H1 (cell line): Measurements from ENCODE around the gene ZIC1. TPM values are rescaled to one million over a fixed set of nuclear protein-coding genes. Genes with fewer than 3 reads are reported as not detected.

Experiments
- CTCF ChIA-PET: fragments of 300-600 bp; sonication (Branson Sonifier 250); formaldehyde crosslinking; loops from one replicate; lab custom pipeline; 2021; ENCODE audit not compliant: partially characterized antibody; lab: Charles Lee
- POLR2A ChIA-PET: fragments of 300-600 bp; sonication (Branson Sonifier 250); formaldehyde crosslinking; loops from one replicate; lab custom pipeline; 2021; ENCODE audit warnings: inconsistent platforms; ENCODE audit not compliant: partially characterized antibody; lab: Charles Lee
- DNase-seq, 2 experiments: peaks; one replicate each; pipeline versions ENCODE4 v3.0.0 to v3.0.0-alpha.2; 2010 to 2022; ENCODE audit warnings: low spot score in 2 of 2, low read depth in 1 of 2, mixed read lengths in 1 of 2
- FAIRE-seq: peaks from 2 replicates; lab custom pipeline; 2011; peaks lifted over from hg19 to GRCh38; lab: Jason Lieb, UNC
- H2AFZ ChIP-seq: 2 replicates; pipeline ENCODE4 v1.8.1; 2012; ENCODE audit warnings: low read length, inconsistent platforms
- H2AK5ac ChIP-seq: 2 replicates; pipeline ENCODE4 v1.6.1; 2013; ENCODE audit warnings: low read depth, low read length
- H2BK120ac ChIP-seq: replicated peaks from 2 replicates; pipeline ENCODE3; 2013; ENCODE audit warnings: low read depth, low read length, inconsistent platforms
- H2BK12ac ChIP-seq: 2 replicates; pipeline ENCODE4 v1.6.1; 2013; ENCODE audit warnings: low read depth, low read length
- H2BK15ac ChIP-seq: 2 replicates; pipeline ENCODE4 v1.6.1; 2013; ENCODE audit warnings: low read length
- H2BK20ac ChIP-seq: 2 replicates; pipeline ENCODE4 v1.6.1; 2013; ENCODE audit warnings: low read length
- H2BK5ac ChIP-seq: 2 replicates; pipeline ENCODE4 v1.6.1; 2013; ENCODE audit warnings: low read depth, low read length
- H3K14ac ChIP-seq: 2 replicates; pipeline ENCODE4 v1.6.1; 2013; ENCODE audit warnings: inconsistent platforms; ENCODE audit not compliant: insufficient read length
- H3K18ac ChIP-seq: 2 replicates; pipeline ENCODE4 v1.6.1; 2013; ENCODE audit warnings: low read length; ENCODE audit errors: extremely low read depth
- H3K23ac ChIP-seq: 2 replicates; pipeline ENCODE4 v1.6.1; 2013; ENCODE audit warnings: inconsistent platforms; ENCODE audit not compliant: insufficient read length
- H3K23me2 ChIP-seq: 2 replicates; pipeline ENCODE4 v1.6.1; 2013; ENCODE audit warnings: low read depth, low read length
- H3K27ac ChIP-seq: 2 replicates; pipeline ENCODE4 v1.6.1; 2011; ENCODE audit warnings: low read depth, low read length, inconsistent platforms
- H3K27me3 ChIP-seq, 4 experiments: replicated peaks in 1 of 4; 1 replicate in 1 of 4; 2 replicates in 3 of 4; pipeline versions ENCODE4 v1.6.1 to v1.8.1; 2011 to 2013; ENCODE audit warnings: low read length in 3 of 4, mild to moderate bottlenecking in 3 of 4, inconsistent platforms in 2 of 4, mixed read lengths in 2 of 4, moderate library complexity in 1 of 4; ENCODE audit not compliant: control insufficient read depth in 3 of 4, insufficient read depth in 3 of 4; ENCODE audit errors: extremely low read depth in 1 of 4
- H3K36me3 ChIP-seq, 4 experiments: 2 replicates each; pipeline versions ENCODE4 v1.6.1 to v1.8.1; 2011 to 2013; ENCODE audit warnings: mild to moderate bottlenecking in 4 of 4, low read length in 3 of 4, moderate library complexity in 2 of 4, control low read depth in 1 of 4, inconsistent platforms in 1 of 4; ENCODE audit not compliant: insufficient read depth in 4 of 4, control insufficient read depth in 2 of 4
- H3K4ac ChIP-seq: replicated peaks from 2 replicates; pipeline ENCODE3; 2013; ENCODE audit warnings: low read length, low read depth, mixed read lengths, inconsistent platforms; ENCODE audit not compliant: insufficient read length
- H3K4me1 ChIP-seq, 4 experiments: replicated peaks in 1 of 4; 1 replicate in 1 of 4; 2 replicates in 3 of 4; pipeline versions ENCODE4 v1.6.1 to v1.8.1; 2011 to 2013; ENCODE audit warnings: low read length in 3 of 4, inconsistent platforms in 2 of 4, mixed read lengths in 1 of 4; ENCODE audit not compliant: insufficient read depth in 4 of 4, control insufficient read depth in 3 of 4
- H3K4me2 ChIP-seq, 2 experiments: 2 replicates each; pipeline versions ENCODE4 v1.6.1 to v1.8.1; 2011 to 2013; ENCODE audit warnings: low read depth in 2 of 2, low read length in 2 of 2, control low read depth in 1 of 2, inconsistent platforms in 1 of 2, mild to moderate bottlenecking in 1 of 2; ENCODE audit not compliant: insufficient read depth in 1 of 2
- H3K4me3 ChIP-seq, 4 experiments: fragments of 200-600, 300-600 bp in 1 of 4; sonication (generic), shearing (Covaris generic), sonication (Bioruptor Twin) in 1 of 4; 2 replicates each; pipeline versions ENCODE4 v1.5.1 to v1.8.1; 2011 to 2016; ENCODE audit warnings: low read length in 4 of 4, low read depth in 3 of 4, control low read depth in 2 of 4, inconsistent platforms in 2 of 4, mild to moderate bottlenecking in 2 of 4, mixed read lengths in 1 of 4, moderate library complexity in 1 of 4; ENCODE audit not compliant: insufficient read depth in 2 of 4; ENCODE audit errors: extremely low read depth in 1 of 4
- H3K56ac ChIP-seq: replicated peaks from 2 replicates; pipeline ENCODE3; 2013; ENCODE audit warnings: low read depth, mild to moderate bottlenecking, mixed read lengths, low read length, inconsistent platforms; ENCODE audit not compliant: insufficient read length
- H3K79me1 ChIP-seq: 2 replicates; pipeline ENCODE4 v1.6.1; 2013; ENCODE audit warnings: low read depth, low read length, control low read depth
- H3K79me2 ChIP-seq, 2 experiments: 2 replicates each; pipeline versions ENCODE4 v1.6.1 to v1.8.1; 2012 to 2013; ENCODE audit warnings: low read length in 2 of 2, mild to moderate bottlenecking in 2 of 2, inconsistent platforms in 1 of 2; ENCODE audit not compliant: insufficient read depth in 2 of 2, control insufficient read depth in 1 of 2
- H3K9ac ChIP-seq, 4 experiments: replicated peaks in 1 of 4; 1 replicate in 1 of 4; 2 replicates in 3 of 4; pipeline versions ENCODE4 v1.6.1 to v1.8.1; 2011 to 2013; ENCODE audit warnings: low read depth in 3 of 4, low read length in 3 of 4, control low read depth in 2 of 4, mild to moderate bottlenecking in 2 of 4, moderate library complexity in 2 of 4, inconsistent platforms in 1 of 4; ENCODE audit errors: extremely low read depth in 1 of 4
- H3K9me3 ChIP-seq, 2 experiments: 2 replicates each; pipeline versions ENCODE4 v1.6.1 to v1.8.1; 2012 to 2013; ENCODE audit warnings: mild to moderate bottlenecking in 2 of 2, moderate library complexity in 2 of 2, control low read depth in 1 of 2, inconsistent platforms in 1 of 2, low read depth in 1 of 2, low read length in 1 of 2, mixed read lengths in 1 of 2; ENCODE audit not compliant: insufficient read depth in 2 of 2
- H4K20me1 ChIP-seq, 2 experiments: replicated peaks in 1 of 2; 2 replicates each; pipeline versions ENCODE3 to v1.8.1; 2011 to 2013; ENCODE audit warnings: inconsistent platforms in 2 of 2, low read length in 2 of 2, mild to moderate bottlenecking in 1 of 2; ENCODE audit not compliant: insufficient read depth in 2 of 2, control insufficient read depth in 1 of 2
- H4K5ac ChIP-seq: 2 replicates; pipeline ENCODE4 v1.6.1; 2013; ENCODE audit warnings: low read length, low read depth, mixed read lengths, inconsistent platforms; ENCODE audit not compliant: insufficient read length
- H4K8ac ChIP-seq: 2 replicates; pipeline ENCODE4 v1.8.0; 2013; ENCODE audit warnings: mild to moderate bottlenecking, moderate library complexity, low read length, inconsistent platforms; ENCODE audit not compliant: insufficient read depth; ENCODE audit errors: extremely low read depth
- H4K91ac ChIP-seq: replicated peaks from 2 replicates; pipeline ENCODE3; 2013; ENCODE audit warnings: low read length, mixed read lengths, inconsistent platforms; ENCODE audit not compliant: insufficient read length
- BCL11A ChIP-seq, 2 experiments: IDR thresholded peaks; one replicate each; pipeline ENCODE4 v1.6.1; 2011; ENCODE audit warnings: low read depth in 2 of 2, low read length in 2 of 2, mild to moderate bottlenecking in 2 of 2
- HDAC6 ChIP-seq: IDR thresholded peaks from one replicate; pipeline ENCODE4 v1.7.1; 2012; ENCODE audit warnings: low read depth, mild to moderate bottlenecking, inconsistent platforms, low read length, moderate library complexity
- JUN ChIP-seq: IDR thresholded peaks from 2 replicates; pipeline ENCODE4 v1.6.1; 2011; ENCODE audit warnings: low read depth, mild to moderate bottlenecking, improper control_type of control experiment, low read length
- KDM4A ChIP-seq: IDR thresholded peaks from one replicate; pipeline ENCODE4 v1.7.1; 2012; ENCODE audit warnings: low read depth, mild to moderate bottlenecking, moderate library complexity, low read length, inconsistent platforms; ENCODE audit not compliant: severe bottlenecking
- MAFK ChIP-seq: IDR thresholded peaks from 2 replicates; pipeline ENCODE4 v1.6.1; 2012; ENCODE audit warnings: low read depth, mild to moderate bottlenecking, improper control_type of control experiment, low read length
- RBBP5 ChIP-seq: IDR thresholded peaks from 2 replicates; pipeline ENCODE4 v1.7.1; 2012; ENCODE audit warnings: low read depth, mild to moderate bottlenecking, inconsistent platforms, low read length, moderate library complexity, borderline replicate concordance
- RNF2 ChIP-seq: fragments of 200-900, 300-1000 bp; sonication (generic); IDR thresholded peaks from 2 replicates; pipeline ENCODE4 v1.7.1; 2016; ENCODE audit warnings: borderline replicate concordance, low read depth, mild to moderate bottlenecking, antibody characterized with exemption, low read length; ENCODE audit not compliant: poor library complexity, severe bottlenecking; ENCODE audit errors: missing control alignments
- WGBS, 2 experiments: shearing (Covaris generic) in 1 of 2; methylation state at CpG; one replicate each; pipeline versions ENCODE4 v1.1.6 to v1.1.7; 2013 to 2015; ENCODE audit warnings: low lambda C conversion rate in 2 of 2, mixed read lengths in 2 of 2, inconsistent platforms in 1 of 2, low coverage in 1 of 2, missing lambda C conversion rate in 1 of 2; ENCODE audit not compliant: insufficient replicate concordance in 2 of 2, insufficient coverage in 1 of 2, insufficient read length in 1 of 2; ENCODE audit errors: extremely low coverage in 1 of 2, missing lambda C conversion rate in 1 of 2; 5-methylcytosine and 5-hydroxymethylcytosine counted together
- polyA plus RNA-seq, 7 experiments: library from polyadenylated mRNA; depleted of rRNA in 3 of 7; stranded (reverse) in 5 of 7; unstranded in 2 of 7; fragments of >200 nt in 5 of 7; fragments of 200-250 nt in 2 of 7; gene quantifications; 1 replicate in 5 of 7; 2 replicates in 1 of 7; 4 replicates in 1 of 7; pipeline versions ENCODE4 v1.2.1 to v1.2.3, GENCODE V29; 2011 to 2013; ENCODE audit warnings: missing spikeins in 2 of 7, mixed read lengths in 2 of 7
- total RNA-seq: library from RNA; stranded (reverse); fragmentation: NEBNext Ultra II Directional; extraction: Animal tissue kit (Norgen Biotek cat#: 25700); gene quantifications from 2 replicates; pipeline ENCODE4 v1.2.1, GENCODE V29; 2021
- TF ChIP-seq, protein P1 (sequence below): IDR thresholded peaks from 2 replicates; pipeline ENCODE4 v1.6.1; 2011; ENCODE audit warnings: low read depth, mild to moderate bottlenecking, low read length; ENCODE audit not compliant: insufficient read depth

The ZIC1 gene
- total and polyA plus RNA-seq, 2 of the 8 experiments (the other 6 are each of a cell fraction or from before 2014, with no cell fraction given) = 0.80 to 2.2 TPM

DNA sequence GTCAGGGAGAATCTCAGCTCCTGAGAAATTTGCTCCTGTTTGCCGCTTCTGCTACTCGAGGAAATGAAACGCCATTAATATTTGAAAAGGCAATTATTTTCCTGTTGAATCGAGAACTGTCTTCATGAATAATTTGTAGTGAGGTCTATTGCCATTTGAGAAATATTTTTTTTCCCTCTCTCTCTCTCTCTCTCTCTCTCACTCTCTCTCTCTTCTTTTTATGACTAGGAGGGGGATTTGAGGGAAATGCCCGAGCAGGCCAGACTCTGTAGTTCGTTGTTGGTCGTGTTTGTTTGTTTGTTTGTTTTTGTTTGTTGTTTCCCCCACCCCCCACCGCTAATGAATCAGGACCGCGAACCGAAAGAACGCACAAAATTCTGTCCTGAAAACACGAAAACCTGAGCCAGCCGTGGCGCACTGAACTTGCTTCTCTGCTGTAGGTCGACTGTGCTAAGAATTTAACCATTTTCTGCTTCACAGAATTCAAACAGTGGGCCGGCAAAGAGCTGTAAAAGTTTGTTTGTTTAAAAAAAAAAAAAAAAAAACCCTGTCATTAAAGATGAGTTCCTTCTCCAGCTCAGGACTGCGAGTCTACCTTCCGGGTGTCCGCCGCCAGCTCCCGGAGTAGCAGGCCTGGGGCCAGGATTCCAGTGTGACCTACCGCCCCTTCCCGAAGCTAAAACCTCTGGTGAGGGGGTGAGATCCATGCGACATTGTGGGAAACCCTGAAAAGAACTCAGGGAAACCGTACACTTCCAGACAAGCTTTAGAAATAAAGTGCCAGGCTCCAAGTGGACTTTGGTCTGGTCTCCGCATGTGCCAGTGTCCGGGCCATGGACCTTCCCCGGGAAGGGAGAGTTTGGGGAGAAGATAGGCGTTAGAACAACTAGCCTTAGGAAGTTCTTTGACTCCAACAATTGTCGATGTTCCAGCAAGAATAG is 15.0 kb upstream of the ZIC1 start:
- H3K14ac ChIP-seq = no peak overlapping the region
- H2BK120ac ChIP-seq = no peak overlapping the region
- ChIA-PET POLR2A (interaction anchor here (0.7 to 3.7 kb wide), 11 partner anchors 9 to 44 kb away, joined by 3 to 26 read pairs (median 4); partner anchors contain the start of gene ZIC4), CTCF (interaction anchor here (0.6 to 27.3 kb wide), 14 partner anchors 11 to 996 kb away, joined by 3 to 485 read pairs (median 8); no protein-coding TSS in a partner anchor)
- peak overlapping the region; percentile 30 to 68 (median 60) for H3K4me3 ChIP-seq
- 3% methylated on average over 30 of the region's 31 CpGs; no CpG with 5 or more reads in 1 of the 2 experiments for WGBS, 2 experiments
- peaks cover 64 to 97% (median 91%) of the 10 kb centered on the region in 4 experiments for H3K27me3 ChIP-seq
- H2BK15ac ChIP-seq = 0 out of 2 replicates have a peak overlapping the region, but pooled peaks have one; percentile 31
- peaks cover 10 to 53% (median 20%) of the 10 kb centered on the region in 4 experiments for H3K4me1 ChIP-seq
- H3K23ac ChIP-seq = no peak overlapping the region
- H3K79me1 ChIP-seq = no peaks in the 10 kb centered on the region; the same call in 1 of the 2 replicates
- peak overlapping the region; percentile 95; the same call in 1 of the 2 replicates for H3K18ac ChIP-seq
- FAIRE-seq (no peak), DNase-seq (no peak)
- no peak overlapping the region for H4K5ac ChIP-seq
- no peak overlapping the region; the same call in 1 of the 2 replicates for H2BK5ac ChIP-seq
- H4K91ac ChIP-seq = peak overlapping the region; percentile 13
- peak overlapping the region; percentile 93 to 95 for H3K4me2 ChIP-seq
- H3K9ac ChIP-seq = peak overlapping the region in 2 of 4 experiments; percentile 54 to 67; a peak in 3 of 7 replicates
- no peak overlapping the region for H3K56ac ChIP-seq
- H2BK12ac ChIP-seq = peak overlapping the region; percentile 75; the same call in 1 of the 2 replicates
- H3K4ac ChIP-seq = no peak overlapping the region
- peaks cover 25% of the 10 kb centered on the region for H3K23me2 ChIP-seq
- H2BK20ac ChIP-seq = peak overlapping the region; percentile 61; the same call in 1 of the 2 replicates
- peaks cover 0 to 4% (median 0%) of the 10 kb centered on the region in 4 experiments; a peak in 2 of 8 replicates for H3K36me3 ChIP-seq
- H2AFZ ChIP-seq = no peak overlapping the region
- peak overlapping the region; percentile 93; the same call in 1 of the 2 replicates for H4K8ac ChIP-seq
- H2AK5ac ChIP-seq = no peak overlapping the region; the same call in 1 of the 2 replicates
- H4K20me1 ChIP-seq = peaks cover 0 to 12% of the 10 kb centered on the region in 2 experiments
- H3K79me2 ChIP-seq = no peaks in the 10 kb centered on the region
- H3K27ac ChIP-seq = no peak overlapping the region
- H3K9me3 ChIP-seq = peaks cover 0 to 4% of the 10 kb centered on the region in 2 experiments; a peak in 1 of 4 replicates
- TF ChIP-seq, protein P1, sequence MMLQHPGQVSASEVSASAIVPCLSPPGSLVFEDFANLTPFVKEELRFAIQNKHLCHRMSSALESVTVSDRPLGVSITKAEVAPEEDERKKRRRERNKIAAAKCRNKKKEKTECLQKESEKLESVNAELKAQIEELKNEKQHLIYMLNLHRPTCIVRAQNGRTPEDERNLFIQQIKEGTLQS = no peak
- TF ChIP-seq JUN = no peak
- TF ChIP-seq RBBP5 = no peak
- peak; percentile 98 for TF ChIP-seq RNF2
- TF ChIP-seq KDM4A = no peak
- TF ChIP-seq HDAC6 = no peak
- TF ChIP-seq MAFK = no peak
- TF ChIP-seq BCL11A (IDR thresholded peaks at IDR 0.05; ENCODE audit: low read depth in 2 of 2, low read length in 2 of 2) = no peak
